Uterus (tissue), 4 donors: ENCODE data around the gene ZSWIM3. TPM values are rescaled to one million over a fixed set of nuclear protein-coding genes. Genes with fewer than 3 reads are reported as not detected.
A peak's percentile ranks its signal among the peaks of the same experiment; 100 is the strongest.

ENCODE experiments used
- DNase-seq, 2 donors: peaks; one replicate each; pipeline ENCODE4 v3.0.0-alpha.2; 2019 to 2020
- H3K27ac ChIP-seq, 2 donors: fragments of 200-600 bp; sonication (generic); 1 replicate in 1 of 2; 2 replicates in 1 of 2; pipeline ENCODE4 v1.5.1; 2016 to 2018
- H3K27me3 ChIP-seq, 2 donors: fragments of 200-600 bp; sonication (generic); one replicate each; pipeline ENCODE4 v1.5.1; 2018 to 2019; ENCODE audit warnings: control low read depth in 1 of 2
- H3K36me3 ChIP-seq, 2 donors: fragments of 200-600 bp; sonication (generic); one replicate each; pipeline ENCODE4 v1.5.1; 2019; ENCODE audit warnings: control low read depth in 1 of 2
- H3K4me1 ChIP-seq, 2 donors: fragments of 200-600 bp; sonication (generic); one replicate each; pipeline ENCODE4 v1.5.1; 2018 to 2019; ENCODE audit warnings: control low read depth in 1 of 2
- H3K4me3 ChIP-seq, 2 donors: fragments of 200-600 bp; sonication (generic); 1 replicate in 1 of 2; 2 replicates in 1 of 2; pipeline ENCODE4 v1.5.1; 2018 to 2019; ENCODE audit warnings: mild to moderate bottlenecking in 1 of 2
- H3K9me3 ChIP-seq, 2 donors: fragments of 200-600 bp; sonication (generic); one replicate each; pipeline ENCODE4 v1.5.1; 2019; ENCODE audit warnings: control low read depth in 1 of 2
- POLR2A ChIP-seq, 2 donors: fragments of 450-650 bp; IDR thresholded peaks; one replicate each; pipeline ENCODE4 v1.6.1; 2016; ENCODE audit warnings: antibody characterized with exemption in 2 of 2, mild to moderate bottlenecking in 1 of 2, moderate library complexity in 1 of 2
- intact Hi-C: fragments of 100-400 bp; cut with DNase I; formaldehyde crosslinking; loops from one replicate; pipeline ENCODE4 v1.15.1; 2023; ENCODE audit warnings: low total_unique reads
- total RNA-seq, 4 donors: library from RNA; depleted of rRNA in 3 of 4; stranded (reverse); fragments of >200 nt in 3 of 4; gene quantifications; one replicate each; pipeline versions ENCODE4 v1.1.0 to v1.2.4, GENCODE V29; 2014 to 2023
- TF ChIP-seq, protein P1 (sequence below), 4 experiments: fragments of 200-600 bp in 2 of 4; fragments of 450-650 bp in 2 of 4; sonication (generic) in 2 of 4; IDR thresholded peaks; one replicate each; pipeline ENCODE4 v1.5.1; 2016 to 2019; ENCODE audit warnings: antibody characterized with exemption in 4 of 4, mild to moderate bottlenecking in 2 of 4, moderate library complexity in 1 of 4
- donor health status: DM: yes; HTN: yes; CAD: no.

Gene ZSWIM3
- total RNA-seq, 4 donors from 2014 or later: 3.1 to 9.2 (median 4.3) TPM

DNA sequence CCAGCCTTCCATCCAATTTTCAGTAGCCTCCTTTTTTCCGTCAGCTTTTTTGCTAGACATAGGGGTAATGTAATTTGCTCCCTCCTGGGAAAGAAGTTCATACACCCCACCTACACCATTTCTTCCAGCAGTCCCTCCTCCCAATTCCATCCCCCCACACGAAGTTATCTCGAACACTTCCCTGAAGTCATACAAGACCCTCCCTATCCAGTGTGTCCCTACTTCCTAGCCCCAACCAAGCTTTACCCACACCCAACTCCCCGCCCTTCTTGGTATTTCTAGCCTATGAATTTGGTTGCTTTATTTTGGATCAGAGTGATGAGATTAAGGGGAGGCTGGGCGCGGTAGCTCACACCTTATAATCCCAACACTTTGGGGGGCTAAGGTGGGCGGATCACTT lies 43.9 kb upstream of the ZSWIM3 start:
- H3K27ac ChIP-seq: no peak overlapping the region
- H3K9me3 ChIP-seq: no peaks in the 10 kb centered on the region
- no peaks in the 10 kb centered on the region for H3K36me3 ChIP-seq
- TF ChIP-seq POLR2A (IDR thresholded peaks at IDR 0.05): no peak
- TF ChIP-seq, protein P1, sequence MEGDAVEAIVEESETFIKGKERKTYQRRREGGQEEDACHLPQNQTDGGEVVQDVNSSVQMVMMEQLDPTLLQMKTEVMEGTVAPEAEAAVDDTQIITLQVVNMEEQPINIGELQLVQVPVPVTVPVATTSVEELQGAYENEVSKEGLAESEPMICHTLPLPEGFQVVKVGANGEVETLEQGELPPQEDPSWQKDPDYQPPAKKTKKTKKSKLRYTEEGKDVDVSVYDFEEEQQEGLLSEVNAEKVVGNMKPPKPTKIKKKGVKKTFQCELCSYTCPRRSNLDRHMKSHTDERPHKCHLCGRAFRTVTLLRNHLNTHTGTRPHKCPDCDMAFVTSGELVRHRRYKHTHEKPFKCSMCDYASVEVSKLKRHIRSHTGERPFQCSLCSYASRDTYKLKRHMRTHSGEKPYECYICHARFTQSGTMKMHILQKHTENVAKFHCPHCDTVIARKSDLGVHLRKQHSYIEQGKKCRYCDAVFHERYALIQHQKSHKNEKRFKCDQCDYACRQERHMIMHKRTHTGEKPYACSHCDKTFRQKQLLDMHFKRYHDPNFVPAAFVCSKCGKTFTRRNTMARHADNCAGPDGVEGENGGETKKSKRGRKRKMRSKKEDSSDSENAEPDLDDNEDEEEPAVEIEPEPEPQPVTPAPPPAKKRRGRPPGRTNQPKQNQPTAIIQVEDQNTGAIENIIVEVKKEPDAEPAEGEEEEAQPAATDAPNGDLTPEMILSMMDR (IDR thresholded peaks at IDR 0.05): no peak
- H3K27me3 ChIP-seq: no peaks in the 10 kb centered on the region
- intact Hi-C loops: no loop called here
- DNase-seq: no peak
- no peaks in the 10 kb centered on the region for H3K4me1 ChIP-seq
- H3K4me3 ChIP-seq: no peak overlapping the region

DNA sequence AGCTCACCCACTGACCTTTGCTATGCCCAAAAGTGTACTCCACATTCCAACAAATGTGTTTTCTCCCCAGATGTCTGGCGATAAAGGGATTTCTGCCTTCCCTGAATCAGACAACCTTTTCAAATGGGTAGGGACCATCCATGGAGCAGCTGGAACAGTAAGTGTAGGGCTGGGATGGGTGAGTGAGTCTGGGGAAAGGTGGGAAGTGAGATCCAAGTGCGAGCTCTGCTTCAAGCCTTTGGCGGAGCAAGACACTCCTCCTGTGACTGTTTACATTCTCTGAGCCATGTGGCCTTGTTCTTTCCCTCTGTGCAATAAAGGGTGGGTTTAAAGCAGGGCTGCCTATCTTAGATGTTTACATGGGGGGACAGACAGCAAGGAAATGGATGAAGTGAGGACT lies 43.1 kb upstream of the ZSWIM3 start:
- TF ChIP-seq, protein P1 (IDR thresholded peaks at IDR 0.05): no peak
- no peak for TF ChIP-seq POLR2A (IDR thresholded peaks at IDR 0.05)
- no peak overlapping the region for H3K27ac ChIP-seq
- intact Hi-C loops: no loop called here
- H3K4me3 ChIP-seq: no peak overlapping the region
- H3K4me1 ChIP-seq: no peaks in the 10 kb centered on the region
- no peak for DNase-seq
- H3K9me3 ChIP-seq: no peaks in the 10 kb centered on the region
- no peaks in the 10 kb centered on the region for H3K27me3 ChIP-seq
- H3K36me3 ChIP-seq: no peaks in the 10 kb centered on the region

DNA sequence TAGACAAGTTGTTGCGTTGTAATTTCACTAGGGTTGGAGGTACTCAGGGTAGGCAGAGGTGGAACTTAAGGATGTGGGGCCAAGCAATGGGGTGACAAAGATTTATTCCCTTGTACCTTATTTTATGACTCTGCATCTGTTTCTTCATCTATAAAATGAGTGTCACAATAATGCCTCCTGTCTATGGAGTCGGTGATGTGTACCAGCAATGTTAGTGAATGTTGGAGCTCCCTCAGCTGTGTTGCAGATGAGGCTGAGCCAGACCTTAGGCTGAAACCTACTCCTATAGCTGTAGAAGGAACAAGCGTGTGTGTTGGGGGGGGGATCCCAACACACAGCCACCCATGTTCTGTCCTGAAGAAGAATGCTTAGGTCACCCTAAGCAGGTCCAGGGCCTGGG lies 40.5 kb upstream of the ZSWIM3 start:
- no peaks in the 10 kb centered on the region for H3K27me3 ChIP-seq
- intact Hi-C loops: no loop called here
- H3K9me3 ChIP-seq: no peaks in the 10 kb centered on the region
- TF ChIP-seq, protein P1 (IDR thresholded peaks at IDR 0.05): no peak
- no peak for TF ChIP-seq POLR2A (IDR thresholded peaks at IDR 0.05)
- peak overlapping the region; percentile 78 to 91 for H3K27ac ChIP-seq
- no peaks in the 10 kb centered on the region for H3K4me1 ChIP-seq
- no peaks in the 10 kb centered on the region for H3K36me3 ChIP-seq
- no peak for DNase-seq
- no peak overlapping the region for H3K4me3 ChIP-seq

DNA sequence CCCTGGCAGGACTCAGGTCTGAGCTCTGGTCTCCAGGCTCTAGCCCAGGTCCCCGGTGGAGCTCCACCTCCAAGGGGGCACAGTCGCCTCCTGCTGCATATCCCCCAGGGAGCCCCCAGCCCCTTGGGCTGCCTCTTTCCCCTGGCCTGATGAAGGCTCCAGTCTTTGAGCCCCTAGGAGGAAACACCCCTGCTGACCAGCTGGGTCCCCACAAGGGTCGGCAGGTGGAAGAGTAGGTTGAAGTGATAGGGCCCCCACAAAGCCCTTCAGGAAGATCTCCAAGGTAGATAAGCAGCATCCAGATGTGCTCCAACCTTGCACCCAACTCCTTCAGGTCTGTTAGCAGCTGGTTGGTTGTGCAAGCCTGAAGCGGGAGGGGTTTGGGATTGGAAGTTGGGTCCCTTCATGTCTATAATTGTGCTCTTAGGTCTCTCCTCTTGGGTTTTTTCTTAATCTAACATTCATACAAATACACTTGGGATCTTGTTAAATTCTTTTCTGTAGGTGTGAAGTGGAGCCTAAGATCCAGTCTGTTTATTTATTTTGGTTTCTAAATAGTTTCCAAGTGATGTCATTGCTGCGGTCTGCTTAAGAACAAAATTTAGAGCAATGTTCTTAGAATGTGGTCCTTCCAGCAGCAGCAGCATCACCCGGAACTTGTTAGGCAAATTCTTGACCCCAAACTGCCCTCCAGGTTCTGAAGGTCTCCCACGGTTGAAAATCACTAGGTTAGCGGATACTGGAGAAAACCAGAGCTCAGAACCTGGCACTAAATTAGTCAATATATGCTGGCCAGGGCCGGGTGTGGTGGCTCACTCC lies 39.8 kb upstream of the ZSWIM3 start:
- no peak for DNase-seq
- H3K27me3 ChIP-seq: no peaks in the 10 kb centered on the region
- H3K4me3 ChIP-seq: no peak overlapping the region
- H3K27ac ChIP-seq: peak overlapping the region; percentile 78 to 91
- no peak for TF ChIP-seq POLR2A (IDR thresholded peaks at IDR 0.05)
- TF ChIP-seq, protein P1 (IDR thresholded peaks at IDR 0.05): no peak
- intact Hi-C loops: no loop called here
- no peaks in the 10 kb centered on the region for H3K9me3 ChIP-seq
- no peaks in the 10 kb centered on the region for H3K4me1 ChIP-seq
- H3K36me3 ChIP-seq: no peaks in the 10 kb centered on the region

DNA sequence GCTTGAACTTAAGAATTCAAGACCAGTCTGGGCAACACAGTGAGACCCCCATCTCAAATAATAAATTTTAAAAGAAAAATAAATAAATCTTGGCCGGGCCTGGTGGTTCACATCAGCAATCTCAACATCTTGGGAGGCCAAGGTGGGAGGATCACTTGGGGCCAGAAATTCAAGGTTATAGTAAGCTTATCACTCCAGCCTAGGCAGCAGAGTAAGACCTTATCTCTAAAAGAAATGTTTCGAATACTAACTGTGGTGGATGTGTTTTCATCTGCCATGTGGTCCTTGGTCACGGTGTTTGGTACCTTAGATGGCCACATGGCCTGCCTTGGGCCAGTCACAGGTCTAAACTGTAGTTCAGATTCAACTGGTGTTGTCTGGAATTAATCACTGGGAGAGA lies 39.2 kb upstream of the ZSWIM3 start:
- H3K27me3 ChIP-seq: no peaks in the 10 kb centered on the region
- intact Hi-C loops: no loop called here
- H3K27ac ChIP-seq: peak overlapping the region; percentile 78 to 91
- no peak for DNase-seq
- TF ChIP-seq, protein P1 (IDR thresholded peaks at IDR 0.05): no peak
- TF ChIP-seq POLR2A (IDR thresholded peaks at IDR 0.05): no peak
- H3K36me3 ChIP-seq: no peaks in the 10 kb centered on the region
- no peaks in the 10 kb centered on the region for H3K9me3 ChIP-seq
- no peak overlapping the region for H3K4me3 ChIP-seq
- H3K4me1 ChIP-seq: no peaks in the 10 kb centered on the region
